Activated CD4-positive, alpha-beta T cell treated with anti-CD3 and anti-CD28 coated beads for 24 hours (primary cell): ENCODE measurements around the gene SERINC1.
"Not testable (repeated sequence)": the region's sequence is repeated elsewhere in the genome, so short reads cannot be mapped to it uniquely, and the experiment has no call there.

Experiments
- DNase-seq, 2 donors: peaks; one replicate each; pipeline ENCODE4 v3.0.0-alpha.2; 2020; ENCODE audit warnings: low read depth in 2 of 2

SERINC1 gene

DNA sequence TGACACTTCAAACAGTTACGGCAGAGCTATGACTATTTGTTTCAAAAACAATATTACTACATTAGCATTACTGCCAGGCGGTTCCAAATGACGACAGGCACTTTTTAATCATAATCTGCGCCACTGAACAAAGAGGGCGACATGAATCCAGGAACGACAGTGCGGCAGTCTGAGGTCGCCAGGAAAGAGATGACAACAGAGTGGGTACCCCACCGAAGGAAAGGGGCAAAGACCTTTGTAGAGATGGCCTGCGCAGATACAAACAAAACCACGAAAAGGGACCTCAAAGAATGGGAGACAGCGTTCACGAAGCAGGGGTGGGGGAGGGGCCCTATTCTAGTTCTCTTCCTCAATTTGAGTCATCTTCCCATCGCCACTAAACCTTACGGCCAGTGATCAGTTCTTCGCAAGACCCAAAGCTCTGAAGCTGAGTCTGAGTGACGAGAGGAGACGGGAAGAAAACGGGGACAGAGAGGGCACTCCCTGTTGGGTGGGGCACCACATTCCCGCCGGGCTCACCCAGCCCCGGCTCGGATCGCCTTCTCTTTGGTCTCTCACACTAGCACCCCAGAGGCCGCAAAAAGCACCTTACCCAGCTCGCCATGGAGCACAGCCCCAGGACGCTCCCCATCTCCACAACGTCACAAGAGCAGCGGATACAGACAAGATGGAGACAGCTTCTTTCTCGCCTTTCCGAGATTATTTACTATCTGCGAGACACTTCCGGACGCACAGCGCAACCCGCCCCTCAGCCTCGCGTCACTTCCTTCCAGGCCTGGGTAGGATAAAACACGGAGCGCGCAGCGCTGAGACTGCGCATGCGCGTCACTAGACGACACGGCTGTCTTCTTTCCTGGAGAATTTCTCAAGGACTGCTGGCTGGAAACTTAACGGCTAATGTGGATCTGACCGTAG, at the start of gene SERINC1:
Gene SERINC1, minus strand, starts transcription at position 701 of the 915 bp plus-strand sequence. Its CDS starts 70 bp downstream, at position 631.
- peak; percentile 81 to 83 for DNase-seq

DNA sequence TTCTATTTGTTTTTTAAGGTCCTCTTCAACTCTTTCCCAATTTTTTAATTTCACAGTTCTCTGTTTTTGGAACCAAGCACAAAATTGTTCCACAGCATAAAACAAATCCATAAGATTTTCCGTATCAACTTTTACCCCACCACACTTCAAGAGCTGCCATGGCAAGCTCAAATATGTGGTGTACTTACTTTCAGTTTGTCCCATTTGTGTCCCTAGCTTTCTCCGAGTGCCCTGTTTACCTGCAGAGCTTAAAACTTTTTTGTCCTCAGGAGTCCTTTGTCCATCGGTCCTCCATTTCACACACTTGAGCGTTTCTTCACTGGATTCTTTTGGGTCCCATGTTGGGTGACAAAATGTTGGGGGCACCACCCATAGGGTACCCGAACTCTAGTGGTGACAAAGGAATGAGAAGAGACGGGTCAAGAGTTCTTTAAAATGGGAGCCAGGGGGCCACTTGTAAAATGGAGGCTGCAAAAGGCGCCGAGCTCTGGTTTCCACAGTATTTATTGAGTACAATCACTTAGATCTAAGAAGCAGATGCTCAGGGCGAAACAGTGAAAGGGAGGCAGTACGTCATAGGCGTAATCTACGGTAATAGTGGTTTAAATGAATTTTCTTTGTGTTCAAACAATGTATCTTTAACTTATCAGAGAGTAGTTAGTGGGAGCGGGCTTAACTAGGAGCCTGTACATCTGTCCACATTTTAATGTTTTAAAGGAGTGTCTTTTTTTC, 39.8 kb upstream of the SERINC1 start:
- no peak for DNase-seq

DNA sequence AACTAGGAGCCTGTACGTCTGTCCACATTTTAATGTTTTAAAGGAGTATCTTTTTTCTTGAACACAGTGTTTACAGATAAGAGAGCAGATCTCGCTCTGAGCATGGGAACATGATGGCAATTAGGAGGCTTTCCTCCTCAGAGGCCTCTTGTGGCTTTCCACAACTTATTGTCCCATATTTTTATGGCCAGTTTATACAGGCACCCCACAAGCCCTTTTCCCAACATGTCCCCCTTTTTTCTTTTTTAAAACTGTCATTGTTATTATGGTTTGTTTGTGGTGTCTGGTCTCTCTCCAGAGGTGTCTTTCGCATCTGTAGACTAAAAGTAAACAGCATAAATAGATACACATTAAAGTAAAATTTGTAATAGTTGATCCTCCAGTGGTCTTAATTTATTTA, 33.6 kb upstream of the SERINC1 start:
- DNase-seq: not testable (repeated sequence)

DNA sequence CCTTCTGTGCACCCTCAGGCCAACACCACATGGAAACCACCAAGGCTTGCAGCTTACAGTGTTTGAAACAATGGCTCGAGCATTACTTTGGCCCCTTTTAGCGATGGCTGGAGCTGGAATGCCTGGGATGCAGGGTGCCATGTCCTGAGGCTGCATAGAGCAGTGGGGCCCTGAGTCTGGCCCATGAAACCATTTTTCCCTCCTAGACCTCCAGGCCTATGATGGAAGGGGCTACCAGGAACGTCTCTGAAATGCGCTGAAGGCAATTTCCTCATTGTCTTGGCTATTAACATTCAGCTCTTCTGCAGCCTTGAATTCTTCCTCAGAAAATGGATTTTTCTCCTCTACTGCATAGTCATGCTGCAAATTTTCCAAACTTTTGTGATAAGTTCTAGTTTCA, 29.9 kb upstream of the SERINC1 start:
- no peak for DNase-seq

DNA sequence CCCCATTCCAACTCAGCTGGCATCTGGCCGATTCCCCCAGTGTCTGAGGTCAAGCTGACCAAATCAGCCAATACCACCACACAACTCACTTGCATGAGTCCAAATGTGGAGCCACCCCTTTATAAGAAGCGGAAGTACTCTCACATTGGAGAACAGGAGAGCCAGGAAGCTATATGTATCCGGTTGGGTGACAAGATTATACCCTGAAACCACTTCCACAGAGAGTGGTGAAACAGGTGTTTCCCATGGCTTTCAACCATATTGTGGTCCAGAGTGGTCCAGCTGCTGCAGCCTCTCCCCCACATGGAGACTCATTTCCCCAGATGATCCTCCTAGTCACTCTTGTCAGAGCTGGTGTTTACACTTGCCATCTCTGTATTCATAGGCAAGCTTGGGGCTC, 24.0 kb upstream of the SERINC1 start:
- DNase-seq: no peak

DNA sequence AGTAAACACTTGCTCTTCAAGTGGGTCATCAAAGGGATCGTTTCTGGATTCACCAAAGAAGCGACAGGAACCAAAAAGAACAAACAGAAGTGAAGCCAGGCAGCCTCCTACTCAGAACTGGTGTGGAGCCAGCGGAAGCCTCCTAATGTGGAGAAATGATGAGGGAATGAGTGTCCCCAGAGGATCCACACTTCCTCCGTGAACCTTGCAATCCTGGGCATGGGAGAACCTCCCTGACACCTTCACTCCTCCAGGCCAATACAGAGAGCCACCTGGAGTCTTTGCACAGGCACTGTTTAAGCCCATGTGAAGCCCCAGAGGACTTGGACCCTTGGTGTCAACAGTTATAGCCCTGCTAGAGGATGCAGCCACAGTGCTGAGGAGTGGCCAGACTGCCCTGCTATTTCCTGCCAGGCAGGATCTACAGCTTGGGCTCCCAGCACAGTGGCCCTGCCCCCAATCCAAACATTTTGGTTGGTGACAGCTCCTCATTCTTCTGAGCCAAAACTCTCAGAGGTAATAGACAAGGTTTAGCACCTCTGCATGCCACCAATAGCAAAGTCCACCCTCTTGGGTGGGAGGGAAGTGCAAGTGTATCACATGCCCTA, 23.2 kb upstream of the SERINC1 start:
- no peak for DNase-seq

DNA sequence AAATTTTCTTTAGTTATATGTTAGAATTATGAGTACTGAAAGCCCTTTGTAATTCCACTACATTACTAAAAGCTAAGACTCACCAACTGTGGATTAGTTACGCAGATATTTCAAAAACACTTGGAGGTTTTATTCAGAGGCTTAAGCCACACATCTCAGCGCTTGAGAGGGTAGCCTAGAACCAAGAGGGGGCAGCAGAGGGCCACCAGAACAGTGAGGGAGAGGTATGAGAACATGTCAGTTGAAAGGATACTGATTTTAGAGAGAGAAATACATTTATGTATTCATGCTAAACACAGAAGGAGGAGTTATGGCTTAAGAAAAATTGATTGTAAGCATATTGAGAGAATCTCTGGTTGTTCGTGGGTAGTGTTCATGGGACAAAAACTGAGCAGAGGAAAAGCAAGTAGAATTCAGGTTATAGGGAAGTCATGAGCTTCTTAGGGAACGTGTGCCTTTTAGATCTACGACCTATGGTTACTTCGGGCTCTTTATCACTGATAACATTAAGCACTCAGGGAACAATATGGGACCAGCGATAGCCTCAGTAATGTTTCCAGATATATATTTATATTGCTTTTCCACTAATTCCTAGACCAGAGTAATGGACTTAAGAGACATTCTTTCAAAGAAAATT, 20.4 kb upstream of the SERINC1 start:
- peak; percentile 48 to 54 for DNase-seq

DNA sequence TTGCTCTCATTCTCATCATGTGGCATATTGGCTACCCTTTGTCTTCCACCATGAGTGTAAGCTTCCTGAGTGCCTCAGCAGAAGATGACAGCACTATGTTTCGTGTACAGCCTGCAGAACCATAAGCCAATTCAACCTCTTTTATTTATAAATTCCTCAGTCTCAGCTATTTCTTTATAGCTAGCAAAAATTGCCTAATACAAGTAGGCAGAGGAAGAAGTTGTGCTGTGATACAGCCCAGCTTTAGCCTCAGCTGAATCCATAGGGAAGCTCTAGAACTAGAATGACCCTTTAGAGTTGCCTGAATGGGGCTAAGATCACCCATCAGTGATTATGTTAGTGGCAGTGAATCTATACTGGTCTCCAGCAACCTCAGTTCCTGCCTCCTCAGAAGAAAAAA, 19.0 kb upstream of the SERINC1 start:
- no peak for DNase-seq

DNA sequence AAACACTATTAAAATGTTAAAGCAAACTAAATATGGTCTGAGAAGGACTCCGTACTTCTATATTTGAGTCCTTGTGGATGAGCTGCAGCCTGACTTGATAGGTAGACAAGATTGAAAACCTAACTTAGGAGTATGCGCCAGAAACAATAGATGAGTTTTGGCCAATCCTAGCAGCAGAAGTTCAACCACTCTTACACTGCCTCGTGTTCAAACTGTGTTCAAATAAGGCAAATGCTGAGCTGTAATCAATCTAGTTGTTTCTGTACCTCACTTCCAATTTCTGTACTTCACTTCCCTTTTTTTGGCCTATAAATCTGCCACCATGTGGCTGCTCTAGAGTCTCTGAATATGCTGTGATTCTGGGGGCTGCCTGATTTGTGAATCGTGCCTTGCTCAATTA, 13.2 kb upstream of the SERINC1 start:
- no peak for DNase-seq

DNA sequence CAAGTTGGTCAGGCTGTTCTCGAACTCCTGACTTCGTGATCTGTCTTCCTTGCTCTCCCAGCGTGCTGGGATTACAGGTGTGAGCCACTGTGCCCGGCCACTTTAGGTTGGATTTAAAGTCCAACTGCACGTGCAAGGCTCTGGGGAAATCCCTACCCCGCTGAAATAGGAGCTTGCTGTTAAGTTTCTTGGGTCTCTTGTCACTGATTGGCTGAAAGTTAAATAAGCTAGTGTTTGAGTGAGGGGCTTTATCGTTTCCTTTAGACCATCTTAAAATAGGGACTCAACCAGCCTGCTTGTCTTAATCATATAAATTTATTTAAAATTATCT, 11.1 kb upstream of the SERINC1 start:
- no peak for DNase-seq

DNA sequence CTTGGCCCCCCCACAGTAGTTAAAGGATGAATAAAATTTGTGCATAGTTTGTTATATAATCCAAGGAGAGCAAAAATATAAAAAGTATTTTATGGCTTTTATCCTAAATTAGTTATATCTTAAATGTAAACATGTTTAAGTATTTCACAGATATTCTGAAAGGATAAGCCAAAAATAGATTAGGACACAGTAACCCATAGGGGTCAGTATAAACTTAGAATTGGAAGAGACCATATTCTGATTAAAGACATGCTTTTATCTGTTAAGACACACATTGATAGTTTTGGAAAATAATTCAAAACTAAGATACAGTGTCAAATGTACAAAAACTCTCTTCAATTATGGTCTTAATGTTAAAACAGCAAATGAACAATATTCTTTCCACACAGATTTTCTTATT, 4.5 kb upstream of the SERINC1 start:
- DNase-seq: no peak

DNA sequence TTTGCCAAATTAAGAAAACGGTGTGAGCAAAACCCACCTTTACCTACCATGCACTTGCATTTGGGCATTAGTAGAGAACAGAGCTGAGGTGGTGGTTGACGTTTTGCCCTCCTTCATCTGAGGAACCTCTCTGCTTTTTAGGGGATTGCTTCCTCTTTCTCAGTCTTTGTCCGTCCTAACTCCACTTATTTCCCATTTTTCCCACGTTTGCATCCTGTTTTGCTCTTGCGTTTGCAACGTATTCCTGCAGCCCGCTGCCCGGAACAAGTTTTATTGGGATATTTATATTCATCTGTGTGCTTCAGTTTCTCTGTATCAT, 374 bp upstream of the SERINC1 start:
- DNase-seq: no peak

DNA sequence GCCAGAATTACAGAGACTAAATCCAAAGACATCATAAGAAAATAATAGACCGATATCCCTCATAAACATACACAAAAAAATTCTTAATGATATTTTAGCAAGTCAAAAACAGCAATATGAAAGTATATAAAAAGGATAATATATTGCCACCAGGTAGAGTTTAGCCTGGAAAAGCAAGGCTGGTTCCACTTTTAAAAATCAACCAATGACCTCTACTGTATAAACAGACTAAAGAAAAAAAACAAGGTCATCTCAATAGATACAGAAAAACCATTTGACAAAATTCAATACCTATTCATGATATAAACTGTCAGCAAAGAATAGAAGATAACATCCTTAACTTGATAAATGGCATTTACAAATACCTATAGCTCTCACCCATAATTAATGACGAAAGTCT, 9.7 kb downstream of the SERINC1 start:
- DNase-seq: no peak

DNA sequence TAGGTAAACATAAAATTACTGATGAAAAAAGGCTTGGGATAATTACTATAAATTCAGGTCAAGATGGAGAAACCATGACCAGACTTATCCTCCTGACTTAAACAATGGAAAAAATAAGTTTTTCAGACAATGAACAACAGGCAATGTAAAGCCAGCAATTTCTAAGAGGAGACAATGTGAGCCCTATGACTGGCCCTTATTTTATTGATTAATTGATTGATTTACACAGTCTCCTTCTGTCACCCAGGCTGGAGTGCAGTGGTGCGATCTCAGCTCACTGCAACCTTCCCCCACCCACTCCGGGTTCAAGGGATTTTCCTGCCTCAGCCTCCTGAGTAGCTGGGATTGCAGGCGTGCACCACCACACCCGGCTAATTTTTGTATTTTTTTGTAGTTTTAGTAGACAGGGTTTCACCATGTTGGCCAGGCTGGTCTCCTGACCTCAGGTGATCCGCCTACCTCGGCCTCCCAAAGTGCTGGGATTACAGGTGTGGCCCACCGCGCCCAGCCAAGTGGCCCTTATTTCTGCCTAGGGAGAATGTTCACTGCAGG, 11.7 kb downstream of the SERINC1 start:
- DNase-seq: not testable (repeated sequence)

DNA sequence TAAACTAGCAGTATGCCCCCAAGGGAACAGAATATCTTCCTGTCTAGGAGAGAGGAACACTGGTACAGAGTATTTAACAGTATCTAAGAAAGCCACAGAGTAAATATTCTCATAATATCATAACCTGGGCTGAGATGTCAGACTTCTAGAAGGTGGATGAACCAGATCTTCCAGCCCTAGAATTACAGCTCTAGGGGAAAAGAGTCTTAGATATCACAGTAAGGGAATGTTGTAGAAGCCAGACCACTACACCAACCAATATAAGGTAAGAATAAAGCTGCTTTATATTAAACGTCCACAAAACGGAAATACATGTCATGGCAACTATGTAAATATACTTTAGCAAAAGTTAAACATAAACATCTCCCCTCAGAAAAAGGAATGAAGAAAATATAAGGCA, 12.4 kb downstream of the SERINC1 start:
- no peak for DNase-seq

DNA sequence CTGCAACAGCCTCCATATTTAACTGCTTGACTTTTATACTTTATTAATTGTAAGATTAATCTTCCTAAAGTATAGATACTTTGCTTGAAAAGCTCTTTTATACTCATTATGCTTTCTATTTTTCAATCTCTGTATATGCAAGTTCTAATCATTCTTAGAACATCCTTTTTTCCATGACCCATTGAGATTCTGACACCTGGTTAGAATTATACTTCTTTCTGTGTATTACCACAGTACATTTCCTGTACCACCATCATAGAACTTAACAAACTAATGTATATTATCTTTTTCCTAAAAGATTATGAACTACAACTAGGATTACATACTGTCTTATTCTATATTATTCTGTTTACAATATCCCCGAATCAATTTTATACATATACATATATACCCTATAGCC, 13.5 kb downstream of the SERINC1 start:
- no peak for DNase-seq

DNA sequence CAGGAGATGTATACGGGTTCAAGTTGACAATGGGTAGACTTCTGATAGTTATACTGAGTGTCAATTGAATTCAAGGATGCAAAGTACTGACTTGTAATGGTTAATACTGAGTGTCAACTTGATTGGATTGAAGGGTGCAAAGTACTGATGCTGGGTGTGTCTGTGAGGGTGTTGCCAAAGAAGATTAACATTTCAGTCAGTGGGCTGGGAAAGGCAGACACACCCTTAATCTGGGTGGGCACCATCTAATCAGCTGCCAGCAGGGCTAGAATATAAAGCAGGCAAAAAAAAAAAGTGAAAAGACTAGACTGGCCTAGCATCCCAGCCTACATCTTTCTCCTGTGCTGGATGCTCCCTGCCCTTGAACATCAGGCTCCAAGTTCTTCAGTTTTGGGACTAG, 16.5 kb downstream of the SERINC1 start:
- DNase-seq: not testable (repeated sequence)

DNA sequence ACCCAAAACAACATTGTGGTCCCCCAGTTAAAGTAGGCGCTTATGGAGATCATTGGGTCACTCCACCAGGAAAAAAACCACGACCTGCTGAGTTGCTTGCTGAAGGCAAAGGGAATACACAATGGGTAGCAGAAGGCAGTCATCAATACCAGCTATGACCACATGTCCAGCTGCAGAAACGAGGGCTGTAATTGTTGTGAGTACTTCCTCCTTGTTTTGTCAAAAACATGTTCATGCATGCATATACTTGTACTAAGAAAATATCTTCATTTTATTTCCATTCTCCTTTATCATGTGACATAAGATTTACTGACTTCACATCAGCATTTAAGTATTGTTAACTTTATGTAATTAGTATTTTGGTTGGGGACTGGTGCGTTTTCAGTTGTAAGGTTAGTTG, 16.9 kb downstream of the SERINC1 start:
- no peak for DNase-seq

DNA sequence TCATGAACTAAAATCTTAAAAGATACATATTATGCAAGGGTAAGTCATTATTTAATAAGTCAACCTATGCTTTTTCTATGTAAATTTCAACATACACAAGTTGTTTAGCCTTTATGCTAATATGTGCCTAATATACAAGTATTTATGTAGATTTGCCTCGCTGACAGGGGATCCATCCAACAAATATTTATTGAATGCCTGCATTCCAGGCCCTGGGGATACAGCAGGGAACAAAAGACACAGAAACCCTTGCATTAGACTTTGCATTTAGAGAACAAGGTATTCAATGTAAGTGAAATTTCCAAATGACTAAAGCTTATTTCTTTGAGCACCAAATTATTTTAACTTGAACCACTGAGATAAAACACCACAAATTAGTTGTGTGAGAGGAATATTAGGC, 19.1 kb downstream of the SERINC1 start:
- DNase-seq: no peak

DNA sequence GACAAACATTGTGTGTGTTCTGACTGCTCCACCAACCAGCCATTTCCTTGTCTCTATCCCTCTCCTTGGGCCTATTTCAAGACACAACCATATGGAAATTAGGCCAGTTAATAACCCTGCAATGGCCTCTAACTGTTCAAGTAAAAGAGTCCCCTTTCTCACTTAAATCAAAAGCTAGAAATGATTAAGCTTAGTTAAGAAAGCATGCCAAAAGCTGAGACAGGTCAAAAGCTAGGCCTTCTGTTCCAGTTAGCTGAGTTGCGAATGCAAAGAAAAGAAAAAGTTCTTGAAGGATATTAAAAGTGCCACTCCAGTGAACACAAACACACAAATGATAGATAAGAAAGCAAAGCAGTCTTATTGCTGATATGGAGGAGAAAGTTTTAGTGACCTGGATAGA, 22.5 kb downstream of the SERINC1 start:
- DNase-seq: no peak

DNA sequence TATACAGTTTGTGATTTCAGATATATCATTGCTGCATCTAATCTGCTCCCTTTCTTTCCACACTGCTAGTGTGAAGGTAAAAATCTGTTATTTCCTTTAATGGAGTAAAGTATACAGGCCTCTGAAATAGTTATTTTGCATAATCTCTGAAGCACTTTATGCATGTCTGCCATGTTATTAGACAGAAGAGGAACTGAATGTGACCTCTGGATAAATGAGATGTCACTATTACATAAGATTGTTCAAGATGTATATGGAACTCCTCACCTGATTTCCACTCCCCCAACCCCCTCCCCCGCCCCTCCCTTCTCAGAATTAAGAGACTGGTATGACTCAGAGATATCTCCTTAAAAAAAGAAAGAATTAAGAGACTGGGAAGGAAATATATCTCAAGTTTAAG, 26.3 kb downstream of the SERINC1 start:
- DNase-seq: no peak

DNA sequence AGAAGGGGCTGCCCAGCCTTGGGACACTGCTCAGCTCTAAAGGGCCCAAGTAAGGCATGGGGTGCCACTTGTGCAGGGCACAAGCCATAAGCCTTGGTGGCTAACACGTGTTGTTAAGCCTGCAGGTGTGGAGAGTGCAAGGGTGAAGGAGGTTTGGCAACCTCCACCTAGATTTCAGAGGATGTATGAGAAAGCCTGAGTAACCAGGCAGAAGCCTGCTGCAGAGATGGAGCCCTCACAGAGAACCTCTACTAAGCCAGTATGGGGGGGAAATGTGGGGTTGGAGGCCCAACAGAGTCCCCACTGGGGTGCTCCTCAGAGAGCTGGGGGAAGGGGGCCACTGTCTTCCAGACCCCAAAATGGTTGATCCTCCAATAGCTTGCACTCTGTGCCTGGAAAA, 32.6 kb downstream of the SERINC1 start:
- DNase-seq: no peak
